H1 (cell line): ENCODE data around the gene CD248. TPM values are rescaled to one million over a fixed set of nuclear protein-coding genes. Genes with fewer than 3 reads are reported as not detected.

ENCODE experiments used
- CTCF ChIA-PET: fragments of 300-600 bp; sonication (Branson Sonifier 250); formaldehyde crosslinking; loops from one replicate; lab custom pipeline; 2021; ENCODE audit not compliant: partially characterized antibody; lab: Charles Lee
- POLR2A ChIA-PET: fragments of 300-600 bp; sonication (Branson Sonifier 250); formaldehyde crosslinking; loops from one replicate; lab custom pipeline; 2021; ENCODE audit warnings: inconsistent platforms; ENCODE audit not compliant: partially characterized antibody; lab: Charles Lee
- DNase-seq, 2 experiments: peaks; one replicate each; pipeline versions ENCODE4 v3.0.0 to v3.0.0-alpha.2; 2010 to 2022; ENCODE audit warnings: low spot score in 2 of 2, low read depth in 1 of 2, mixed read lengths in 1 of 2
- FAIRE-seq: peaks from 2 replicates; lab custom pipeline; 2011; peaks lifted over from hg19 to GRCh38; lab: Jason Lieb, UNC
- H2AFZ ChIP-seq: 2 replicates; pipeline ENCODE4 v1.8.1; 2012; ENCODE audit warnings: low read length, inconsistent platforms
- H2AK5ac ChIP-seq: 2 replicates; pipeline ENCODE4 v1.6.1; 2013; ENCODE audit warnings: low read depth, low read length
- H2BK120ac ChIP-seq: replicated peaks from 2 replicates; pipeline ENCODE3; 2013; ENCODE audit warnings: low read depth, low read length, inconsistent platforms
- H2BK12ac ChIP-seq: 2 replicates; pipeline ENCODE4 v1.6.1; 2013; ENCODE audit warnings: low read depth, low read length
- H2BK15ac ChIP-seq: 2 replicates; pipeline ENCODE4 v1.6.1; 2013; ENCODE audit warnings: low read length
- H2BK20ac ChIP-seq: 2 replicates; pipeline ENCODE4 v1.6.1; 2013; ENCODE audit warnings: low read length
- H2BK5ac ChIP-seq: 2 replicates; pipeline ENCODE4 v1.6.1; 2013; ENCODE audit warnings: low read depth, low read length
- H3K14ac ChIP-seq: 2 replicates; pipeline ENCODE4 v1.6.1; 2013; ENCODE audit warnings: inconsistent platforms; ENCODE audit not compliant: insufficient read length
- H3K18ac ChIP-seq: 2 replicates; pipeline ENCODE4 v1.6.1; 2013; ENCODE audit warnings: low read length; ENCODE audit errors: extremely low read depth
- H3K23ac ChIP-seq: 2 replicates; pipeline ENCODE4 v1.6.1; 2013; ENCODE audit warnings: inconsistent platforms; ENCODE audit not compliant: insufficient read length
- H3K23me2 ChIP-seq: 2 replicates; pipeline ENCODE4 v1.6.1; 2013; ENCODE audit warnings: low read depth, low read length
- H3K27ac ChIP-seq: 2 replicates; pipeline ENCODE4 v1.6.1; 2011; ENCODE audit warnings: low read depth, low read length, inconsistent platforms
- H3K27me3 ChIP-seq, 4 experiments: replicated peaks in 1 of 4; 1 replicate in 1 of 4; 2 replicates in 3 of 4; pipeline versions ENCODE4 v1.6.1 to v1.8.1; 2011 to 2013; ENCODE audit warnings: low read length in 3 of 4, mild to moderate bottlenecking in 3 of 4, inconsistent platforms in 2 of 4, mixed read lengths in 2 of 4, moderate library complexity in 1 of 4; ENCODE audit not compliant: control insufficient read depth in 3 of 4, insufficient read depth in 3 of 4; ENCODE audit errors: extremely low read depth in 1 of 4
- H3K36me3 ChIP-seq, 4 experiments: 2 replicates each; pipeline versions ENCODE4 v1.6.1 to v1.8.1; 2011 to 2013; ENCODE audit warnings: mild to moderate bottlenecking in 4 of 4, low read length in 3 of 4, moderate library complexity in 2 of 4, control low read depth in 1 of 4, inconsistent platforms in 1 of 4; ENCODE audit not compliant: insufficient read depth in 4 of 4, control insufficient read depth in 2 of 4
- H3K4ac ChIP-seq: replicated peaks from 2 replicates; pipeline ENCODE3; 2013; ENCODE audit warnings: low read length, low read depth, mixed read lengths, inconsistent platforms; ENCODE audit not compliant: insufficient read length
- H3K4me1 ChIP-seq, 4 experiments: replicated peaks in 1 of 4; 1 replicate in 1 of 4; 2 replicates in 3 of 4; pipeline versions ENCODE4 v1.6.1 to v1.8.1; 2011 to 2013; ENCODE audit warnings: low read length in 3 of 4, inconsistent platforms in 2 of 4, mixed read lengths in 1 of 4; ENCODE audit not compliant: insufficient read depth in 4 of 4, control insufficient read depth in 3 of 4
- H3K4me2 ChIP-seq, 2 experiments: 2 replicates each; pipeline versions ENCODE4 v1.6.1 to v1.8.1; 2011 to 2013; ENCODE audit warnings: low read depth in 2 of 2, low read length in 2 of 2, control low read depth in 1 of 2, inconsistent platforms in 1 of 2, mild to moderate bottlenecking in 1 of 2; ENCODE audit not compliant: insufficient read depth in 1 of 2
- H3K4me3 ChIP-seq, 4 experiments: fragments of 200-600, 300-600 bp in 1 of 4; sonication (generic), shearing (Covaris generic), sonication (Bioruptor Twin) in 1 of 4; 2 replicates each; pipeline versions ENCODE4 v1.5.1 to v1.8.1; 2011 to 2016; ENCODE audit warnings: low read length in 4 of 4, low read depth in 3 of 4, control low read depth in 2 of 4, inconsistent platforms in 2 of 4, mild to moderate bottlenecking in 2 of 4, mixed read lengths in 1 of 4, moderate library complexity in 1 of 4; ENCODE audit not compliant: insufficient read depth in 2 of 4; ENCODE audit errors: extremely low read depth in 1 of 4
- H3K56ac ChIP-seq: replicated peaks from 2 replicates; pipeline ENCODE3; 2013; ENCODE audit warnings: low read depth, mild to moderate bottlenecking, mixed read lengths, low read length, inconsistent platforms; ENCODE audit not compliant: insufficient read length
- H3K79me1 ChIP-seq: 2 replicates; pipeline ENCODE4 v1.6.1; 2013; ENCODE audit warnings: low read depth, low read length, control low read depth
- H3K79me2 ChIP-seq, 2 experiments: 2 replicates each; pipeline versions ENCODE4 v1.6.1 to v1.8.1; 2012 to 2013; ENCODE audit warnings: low read length in 2 of 2, mild to moderate bottlenecking in 2 of 2, inconsistent platforms in 1 of 2; ENCODE audit not compliant: insufficient read depth in 2 of 2, control insufficient read depth in 1 of 2
- H3K9ac ChIP-seq, 4 experiments: replicated peaks in 1 of 4; 1 replicate in 1 of 4; 2 replicates in 3 of 4; pipeline versions ENCODE4 v1.6.1 to v1.8.1; 2011 to 2013; ENCODE audit warnings: low read depth in 3 of 4, low read length in 3 of 4, control low read depth in 2 of 4, mild to moderate bottlenecking in 2 of 4, moderate library complexity in 2 of 4, inconsistent platforms in 1 of 4; ENCODE audit errors: extremely low read depth in 1 of 4
- H3K9me3 ChIP-seq, 2 experiments: 2 replicates each; pipeline versions ENCODE4 v1.6.1 to v1.8.1; 2012 to 2013; ENCODE audit warnings: mild to moderate bottlenecking in 2 of 2, moderate library complexity in 2 of 2, control low read depth in 1 of 2, inconsistent platforms in 1 of 2, low read depth in 1 of 2, low read length in 1 of 2, mixed read lengths in 1 of 2; ENCODE audit not compliant: insufficient read depth in 2 of 2
- H4K20me1 ChIP-seq, 2 experiments: replicated peaks in 1 of 2; 2 replicates each; pipeline versions ENCODE3 to v1.8.1; 2011 to 2013; ENCODE audit warnings: inconsistent platforms in 2 of 2, low read length in 2 of 2, mild to moderate bottlenecking in 1 of 2; ENCODE audit not compliant: insufficient read depth in 2 of 2, control insufficient read depth in 1 of 2
- H4K5ac ChIP-seq: 2 replicates; pipeline ENCODE4 v1.6.1; 2013; ENCODE audit warnings: low read length, low read depth, mixed read lengths, inconsistent platforms; ENCODE audit not compliant: insufficient read length
- H4K8ac ChIP-seq: 2 replicates; pipeline ENCODE4 v1.8.0; 2013; ENCODE audit warnings: mild to moderate bottlenecking, moderate library complexity, low read length, inconsistent platforms; ENCODE audit not compliant: insufficient read depth; ENCODE audit errors: extremely low read depth
- H4K91ac ChIP-seq: replicated peaks from 2 replicates; pipeline ENCODE3; 2013; ENCODE audit warnings: low read length, mixed read lengths, inconsistent platforms; ENCODE audit not compliant: insufficient read length
- BCL11A ChIP-seq, 2 experiments: IDR thresholded peaks; one replicate each; pipeline ENCODE4 v1.6.1; 2011; ENCODE audit warnings: low read depth in 2 of 2, low read length in 2 of 2, mild to moderate bottlenecking in 2 of 2
- CHD1 ChIP-seq: IDR thresholded peaks from 2 replicates; pipeline ENCODE4 v1.6.1; 2012; ENCODE audit warnings: low read depth, low read length, improper control_type of control experiment
- GTF2F1 ChIP-seq: IDR thresholded peaks from 2 replicates; pipeline ENCODE4 v1.6.1; 2012; ENCODE audit warnings: low read depth, low read length, improper control_type of control experiment, borderline replicate concordance
- MAFK ChIP-seq: IDR thresholded peaks from 2 replicates; pipeline ENCODE4 v1.6.1; 2012; ENCODE audit warnings: low read depth, mild to moderate bottlenecking, improper control_type of control experiment, low read length
- RXRA ChIP-seq: IDR thresholded peaks from 2 replicates; pipeline ENCODE4 v1.6.1; 2011; ENCODE audit warnings: low read depth, mild to moderate bottlenecking, low read length, moderate library complexity; ENCODE audit not compliant: insufficient read depth
- SAP30 ChIP-seq: fragments of 300-600 bp; sonication (generic); IDR thresholded peaks from 2 replicates; pipeline ENCODE4 v1.7.1; 2012; ENCODE audit warnings: low read length, moderate library complexity, mild to moderate bottlenecking, inconsistent platforms; ENCODE audit not compliant: insufficient read depth, insufficient replicate concordance
- SIRT6 ChIP-seq: IDR thresholded peaks from one replicate; pipeline ENCODE4 v1.7.1; 2012; ENCODE audit warnings: low read length, inconsistent platforms
- SP1 ChIP-seq: IDR thresholded peaks from 2 replicates; pipeline ENCODE4 v1.6.1; 2011; ENCODE audit warnings: low read depth, low read length
- SP2 ChIP-seq: IDR thresholded peaks from 2 replicates; pipeline ENCODE4 v1.6.1; 2012; ENCODE audit warnings: mild to moderate bottlenecking, low read length, inconsistent platforms
- WGBS, 2 experiments: shearing (Covaris generic) in 1 of 2; methylation state at CpG; one replicate each; pipeline versions ENCODE4 v1.1.6 to v1.1.7; 2013 to 2015; ENCODE audit warnings: low lambda C conversion rate in 2 of 2, mixed read lengths in 2 of 2, inconsistent platforms in 1 of 2, low coverage in 1 of 2, missing lambda C conversion rate in 1 of 2; ENCODE audit not compliant: insufficient replicate concordance in 2 of 2, insufficient coverage in 1 of 2, insufficient read length in 1 of 2; ENCODE audit errors: extremely low coverage in 1 of 2, missing lambda C conversion rate in 1 of 2; 5-methylcytosine and 5-hydroxymethylcytosine counted together
- polyA plus RNA-seq, 7 experiments: library from polyadenylated mRNA; depleted of rRNA in 3 of 7; stranded (reverse) in 5 of 7; unstranded in 2 of 7; fragments of >200 nt in 5 of 7; fragments of 200-250 nt in 2 of 7; gene quantifications; 1 replicate in 5 of 7; 2 replicates in 1 of 7; 4 replicates in 1 of 7; pipeline versions ENCODE4 v1.2.1 to v1.2.3, GENCODE V29; 2011 to 2013; ENCODE audit warnings: missing spikeins in 2 of 7, mixed read lengths in 2 of 7
- total RNA-seq: library from RNA; stranded (reverse); fragmentation: NEBNext Ultra II Directional; extraction: Animal tissue kit (Norgen Biotek cat#: 25700); gene quantifications from 2 replicates; pipeline ENCODE4 v1.2.1, GENCODE V29; 2021

The CD248 gene
- total and polyA plus RNA-seq, 2 of the 8 experiments (the other 6 are each of a cell fraction or from before 2014, with no cell fraction given): 2.7 to 3.9 TPM

DNA sequence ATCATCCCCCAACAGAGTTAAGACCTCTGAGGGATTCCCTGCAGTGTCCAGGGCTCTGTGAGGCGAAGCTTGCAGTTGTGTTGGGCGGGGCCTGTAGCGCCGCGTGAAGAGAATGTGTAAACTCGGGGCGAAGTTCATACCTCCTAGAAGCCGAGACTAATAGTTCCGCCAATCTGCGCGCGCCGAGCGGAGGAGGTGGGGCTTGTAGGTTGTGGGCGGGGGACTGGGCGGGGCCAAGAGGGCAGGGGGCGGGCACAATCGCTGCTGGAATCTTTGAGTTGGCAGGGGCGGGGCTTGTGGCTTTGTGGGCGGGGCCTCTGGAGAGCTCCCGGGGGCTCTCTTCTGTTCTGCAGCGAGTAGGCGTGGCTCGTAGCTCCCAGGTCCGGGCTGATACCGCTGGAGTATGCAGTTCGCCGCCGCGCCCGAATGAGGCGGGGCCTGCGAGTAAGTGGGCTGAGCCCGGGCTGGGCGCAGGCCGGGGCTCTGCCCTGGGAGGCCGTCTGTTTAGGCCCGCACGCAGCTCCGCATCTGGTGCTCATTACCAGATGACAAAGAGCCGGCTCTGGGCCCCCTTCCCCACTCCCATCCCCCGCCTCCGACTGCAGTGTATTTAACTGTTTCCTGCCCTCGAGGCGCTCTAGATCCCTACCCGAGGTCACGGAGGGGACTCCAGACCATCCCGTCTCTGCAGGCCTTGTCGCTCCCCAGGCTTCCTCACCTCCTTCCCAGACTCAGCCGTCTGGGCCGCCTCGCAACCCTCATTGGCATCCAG lies 4.1 kb downstream of the CD248 start:
- peak overlapping the region; percentile 53; the same call in 1 of the 2 replicates for H2BK12ac ChIP-seq
- peak overlapping the region; percentile 83 for H3K18ac ChIP-seq
- H3K27me3 ChIP-seq: peaks cover 0 to 3% (median 0%) of the 10 kb centered on the region in 4 experiments; a peak in 2 of 7 replicates
- CTCF ChIA-PET: interaction anchor here (0.6 to 11.7 kb wide), 34 partner anchors 9 to 267 kb away, joined by 3 to 242 read pairs (median 4); partner anchors contain the start of genes B4GAT1, BRMS1, CNIH2 and RAB1B
- WGBS, 2 experiments: 1% methylated on average over 32 of the region's 52 CpGs; no CpG with 5 or more reads in 1 of the 2 experiments
- H3K4me3 ChIP-seq: peak overlapping the region; percentile 59 to 79 (median 71)
- H2BK120ac ChIP-seq: no peak overlapping the region
- no peaks in the 10 kb centered on the region for H3K79me2 ChIP-seq
- H2BK5ac ChIP-seq: peak overlapping the region; percentile 90; the same call in 1 of the 2 replicates
- H2AK5ac ChIP-seq: no peak overlapping the region
- peak overlapping the region; percentile 88 for H4K91ac ChIP-seq
- H3K36me3 ChIP-seq: no peaks in the 10 kb centered on the region
- H4K8ac ChIP-seq: peak overlapping the region; percentile 87
- H3K9me3 ChIP-seq: no peaks in the 10 kb centered on the region
- peak overlapping the region; percentile 22; the same call in 1 of the 2 replicates for H3K27ac ChIP-seq
- H2BK15ac ChIP-seq: no peak overlapping the region
- peak overlapping the region; percentile 48 to 88 for H3K4me2 ChIP-seq
- no peak overlapping the region for H3K23ac ChIP-seq
- peak overlapping the region in 3 of 4 experiments; percentile 29 to 68 (median 62); a peak in 5 of 7 replicates for H3K9ac ChIP-seq
- H3K56ac ChIP-seq: peak overlapping the region; percentile 65
- DNase-seq: peak; percentile 97 to 100
- H3K14ac ChIP-seq: no peak overlapping the region
- no peaks in the 10 kb centered on the region for H4K20me1 ChIP-seq
- no peak overlapping the region for H2BK20ac ChIP-seq
- H3K23me2 ChIP-seq: peaks cover 8% of the 10 kb centered on the region
- H3K79me1 ChIP-seq: no peaks in the 10 kb centered on the region
- peak; percentile 7 for FAIRE-seq
- peaks cover 7 to 24% (median 14%) of the 10 kb centered on the region in 4 experiments for H3K4me1 ChIP-seq
- H3K4ac ChIP-seq: peak overlapping the region; percentile 96
- peak overlapping the region; percentile 86; the same call in 1 of the 2 replicates for H2AFZ ChIP-seq
- POLR2A ChIA-PET: interaction anchor here (0.5 to 4.1 kb wide), 22 partner anchors 9 to 1085 kb away, joined by 3 to 25 read pairs (median 6); partner anchors contain the start of genes BRMS1, RIN1, TMEM151A and YIF1A
- peak overlapping the region; percentile 84 for H4K5ac ChIP-seq
- TF ChIP-seq SIRT6 (no peak), CHD1 (no peak), SP1 (peak; percentile 58; the same call in 1 of the 2 replicates), MAFK (no peak), RXRA (0 out of 2 replicates have a peak, but pooled peaks have one; percentile 68), SAP30 (no peak), GTF2F1 (no peak), SP2 (no peak), BCL11A (IDR thresholded peaks at IDR 0.05; ENCODE audit: low read depth in 2 of 2, low read length in 2 of 2) (no peak)
